Limb (tissue), 2 donors: ENCODE measurements around the gene ANKLE2.
"Not testable (repeated sequence)": the region's sequence is repeated elsewhere in the genome, so short reads cannot be mapped to it uniquely, and the experiment has no call there.

ENCODE experiments used
- DNase-seq, 2 donors: peaks; one replicate each; pipeline ENCODE4 v3.0.0-alpha.2; 2016; ENCODE audit errors: extremely low spot score in 2 of 2

The ANKLE2 gene

DNA sequence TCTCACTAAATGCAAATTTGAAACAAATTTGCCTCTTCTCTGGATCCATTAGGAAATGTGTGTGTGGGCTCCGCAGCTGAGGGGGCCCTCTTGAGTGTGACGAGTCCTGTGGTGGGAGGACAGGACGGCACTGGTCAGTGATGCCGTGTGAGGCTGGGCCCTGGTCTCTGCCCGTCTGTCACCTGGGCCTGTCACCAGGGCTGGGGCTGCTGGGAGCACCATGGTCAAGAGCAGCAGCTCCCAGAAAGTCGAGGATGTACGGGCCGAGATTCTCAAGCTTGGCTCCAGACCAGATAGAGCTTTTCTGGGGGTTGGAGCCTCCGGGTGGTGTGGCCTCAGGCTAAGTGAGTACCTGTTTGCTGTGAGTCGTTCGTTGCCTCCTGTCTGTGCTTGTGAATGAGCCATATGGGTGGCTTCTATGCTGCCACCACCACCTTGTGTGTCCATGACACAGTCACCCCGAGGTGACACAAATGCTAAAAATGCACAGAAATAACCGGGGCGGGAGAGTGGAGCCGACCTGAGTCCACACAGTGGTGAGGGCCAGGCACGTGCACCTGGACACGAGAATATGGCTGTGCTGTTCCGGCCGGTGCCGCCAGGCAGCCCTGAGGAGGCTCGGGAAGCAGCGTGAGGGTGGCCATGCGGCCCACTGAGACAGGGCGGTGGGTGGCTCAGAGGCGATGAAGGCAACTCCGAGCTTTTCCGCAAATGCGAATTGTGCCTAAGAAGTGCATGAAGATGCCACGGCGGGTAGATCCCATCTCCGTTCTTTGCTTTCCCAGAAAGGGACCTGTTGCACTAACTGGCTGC lies 42.3 kb downstream of the ANKLE2 start:
- no peak for DNase-seq

DNA sequence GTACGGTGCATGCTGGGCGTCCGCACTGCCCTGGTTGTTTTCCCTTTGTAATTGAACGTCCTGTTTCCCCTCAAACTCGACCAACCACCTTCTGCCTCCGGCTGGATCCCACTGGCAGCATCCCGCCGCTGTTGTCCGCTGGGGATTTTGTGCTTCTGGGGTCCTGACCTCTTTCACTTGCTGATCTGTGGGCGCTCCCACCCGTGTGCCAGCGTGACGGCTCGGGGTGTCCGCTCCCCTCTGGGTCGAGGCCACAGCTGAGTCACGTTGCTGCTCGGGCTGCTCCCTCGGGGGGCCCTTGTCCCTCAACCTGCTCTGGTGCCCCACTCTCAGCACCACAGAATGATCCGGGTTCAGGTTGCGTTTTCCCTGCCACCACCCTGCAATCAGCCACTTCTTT lies 43.0 kb downstream of the ANKLE2 start:
- DNase-seq: no peak

- DNase-seq: no peak
These were observed 43.9 kb downstream of the ANKLE2 start for GRCh38 chr12:132717531-132718387.

DNA sequence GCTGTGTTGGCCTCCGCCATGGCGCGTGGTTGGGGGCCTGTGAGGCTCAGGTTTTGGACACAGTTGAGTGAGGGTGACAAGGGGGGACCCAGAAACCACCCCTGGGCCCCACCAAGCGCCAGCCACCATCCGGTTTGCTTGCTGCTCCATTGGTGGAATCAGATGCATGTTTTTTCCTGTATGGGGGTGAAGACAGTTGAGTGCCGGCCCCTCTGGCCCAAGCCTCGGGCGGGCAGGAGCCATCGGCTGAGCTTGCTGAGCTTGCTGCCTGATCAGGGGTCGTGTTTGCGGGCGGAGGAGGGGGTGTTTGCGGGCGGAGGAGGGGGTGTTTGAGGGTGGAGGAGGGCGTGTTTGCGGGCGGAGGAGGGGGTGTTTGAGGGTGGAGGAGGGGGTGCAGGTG lies 44.6 kb downstream of the ANKLE2 start:
- no peak for DNase-seq

GRCh38 chr12:132716356-132716755 lies 45.3 kb downstream of the ANKLE2 start:
- no peak for DNase-seq

DNA sequence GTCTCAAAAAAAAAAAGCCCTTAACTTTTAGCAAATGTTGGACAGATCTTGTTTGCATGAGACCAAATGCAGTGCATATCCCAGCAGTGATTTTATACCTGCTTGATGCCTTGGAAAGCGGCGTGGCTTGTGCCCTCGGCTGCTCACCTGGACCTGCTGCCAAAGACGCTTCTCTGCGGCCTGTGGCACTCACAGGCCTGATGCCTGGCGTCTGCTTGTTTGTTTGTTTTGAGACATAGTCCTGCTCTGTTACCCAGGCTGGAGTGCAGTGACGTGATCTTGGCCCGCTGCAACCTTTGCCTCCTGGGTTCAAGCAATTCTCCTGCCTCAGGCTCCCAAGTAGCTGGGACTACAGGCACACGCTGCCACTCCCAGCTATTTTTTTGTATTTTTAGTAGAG lies 45.8 kb downstream of the ANKLE2 start:
- DNase-seq: no peak

- no peak for DNase-seq
These were observed 48.5 kb downstream of the ANKLE2 start for GRCh38 chr12:132713123-132713522.

DNA sequence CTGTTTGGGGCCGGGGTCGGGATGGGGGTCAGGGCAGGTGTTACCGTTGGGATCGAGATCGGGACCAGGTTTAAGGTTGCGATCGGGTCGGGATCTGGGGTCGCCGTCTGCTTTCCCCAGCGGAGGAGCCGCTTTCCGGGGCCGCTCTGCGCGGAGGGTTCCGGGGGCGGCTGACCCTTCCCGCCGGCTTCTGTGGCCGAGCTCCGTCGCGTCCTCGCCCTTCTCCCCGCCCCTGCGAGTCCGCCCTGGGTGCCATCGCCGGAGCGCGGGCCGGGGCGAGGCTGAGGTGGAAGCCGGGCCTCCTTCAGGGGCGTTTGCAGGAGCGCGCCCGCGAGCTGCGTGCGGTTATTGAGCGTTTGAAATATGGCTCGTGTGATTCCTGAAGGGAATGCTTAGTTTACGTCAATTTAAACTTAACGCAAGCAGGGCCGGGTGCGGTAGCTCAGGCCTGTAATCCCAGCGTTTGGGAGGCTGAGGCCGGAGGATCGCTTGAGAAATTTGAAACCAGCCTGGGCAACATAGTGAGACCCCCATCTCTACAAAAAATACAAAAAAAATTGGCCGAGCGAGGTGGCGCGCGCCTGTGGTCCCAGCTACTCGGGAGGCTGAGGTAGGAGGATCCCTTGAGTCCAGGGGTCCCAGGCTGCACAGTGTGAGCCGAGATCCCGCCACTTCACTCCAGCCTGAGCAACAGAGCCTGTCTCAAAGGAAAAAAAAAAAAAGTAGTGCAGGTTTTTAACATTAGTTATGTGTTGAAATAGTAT lies 50.4 kb downstream of the ANKLE2 start:
- peak in 1 of 2 donors; percentile 53 for DNase-seq

GRCh38 chr12:132710405-132711079 lies 51.1 kb downstream of the ANKLE2 start, which contains the start of gene PGAM5:
Gene PGAM5 (plus strand): TSS chr12:132710842. CDS start chr12:132710877, 35 bp downstream.
- DNase-seq: peak; percentile 85 to 89

DNA sequence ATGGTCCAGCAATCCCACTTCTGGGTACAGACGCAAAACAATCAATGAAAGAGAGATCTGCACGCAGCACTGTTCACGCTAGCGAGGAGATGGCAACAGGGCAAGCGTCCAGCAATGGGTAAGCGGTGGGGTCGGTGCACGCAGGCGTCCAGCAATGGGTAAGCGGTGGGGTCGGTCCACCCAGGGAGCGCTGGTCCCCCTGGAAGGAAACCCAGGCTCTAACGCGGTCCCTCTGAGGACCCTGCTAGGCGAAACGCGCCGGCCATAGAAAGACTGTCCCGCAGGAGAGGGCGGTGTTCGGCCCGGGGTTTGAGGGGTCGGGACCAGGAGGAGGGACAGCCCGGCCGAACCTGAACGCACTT lies 51.6 kb downstream of the ANKLE2 start:
- no peak for DNase-seq

GRCh38 chr12:132708150-132708549 lies 53.5 kb downstream of the ANKLE2 start:
- DNase-seq: no peak

DNA sequence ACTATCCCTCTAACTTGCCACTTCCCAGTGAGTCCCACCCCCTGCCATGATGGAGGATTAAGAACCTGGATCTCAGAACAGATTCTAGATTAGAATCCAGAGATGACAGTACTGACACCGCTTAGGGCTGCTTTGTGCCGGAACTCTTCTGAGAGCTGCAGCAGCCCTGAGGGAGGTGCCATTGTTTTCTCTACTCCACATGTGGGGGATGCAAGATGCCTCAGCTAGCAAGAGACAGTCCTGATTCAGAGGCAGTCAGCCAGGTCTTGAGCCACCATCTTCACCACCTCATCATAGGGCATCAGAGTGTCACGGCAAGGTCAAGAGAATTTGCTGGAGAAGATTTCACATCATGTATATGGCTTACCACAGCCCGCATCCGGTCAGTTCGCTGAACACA lies 54.4 kb downstream of the ANKLE2 start:
- DNase-seq: no peak

- no peak for DNase-seq
These were observed 58.0 kb downstream of the ANKLE2 start for GRCh38 chr12:132703641-132704040.

GRCh38 chr12:132702640-132703039 lies 59.0 kb downstream of the ANKLE2 start:
- no peak for DNase-seq

GRCh38 chr12:132700212-132700822 lies 61.3 kb downstream of the ANKLE2 start:
- DNase-seq: no peak

DNA sequence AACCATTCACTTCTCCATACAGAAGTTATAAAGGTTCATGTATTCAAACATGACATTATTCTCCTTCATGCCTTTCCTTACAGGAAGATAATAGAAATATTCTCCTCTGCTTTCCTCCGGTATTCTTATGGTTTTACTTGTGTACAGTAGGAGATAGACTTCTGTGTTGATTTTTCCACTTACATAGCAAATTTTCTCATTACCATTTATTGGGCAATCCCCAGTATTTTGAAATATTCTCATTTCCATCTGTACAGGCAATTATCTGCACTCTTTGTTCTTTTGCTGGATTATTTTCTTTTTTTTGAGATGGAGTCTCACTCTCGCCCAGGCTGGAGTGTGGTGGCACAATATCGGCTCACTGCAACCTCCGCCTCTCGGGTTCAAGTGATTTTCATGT lies 63.3 kb downstream of the ANKLE2 start:
- DNase-seq: no peak

DNA sequence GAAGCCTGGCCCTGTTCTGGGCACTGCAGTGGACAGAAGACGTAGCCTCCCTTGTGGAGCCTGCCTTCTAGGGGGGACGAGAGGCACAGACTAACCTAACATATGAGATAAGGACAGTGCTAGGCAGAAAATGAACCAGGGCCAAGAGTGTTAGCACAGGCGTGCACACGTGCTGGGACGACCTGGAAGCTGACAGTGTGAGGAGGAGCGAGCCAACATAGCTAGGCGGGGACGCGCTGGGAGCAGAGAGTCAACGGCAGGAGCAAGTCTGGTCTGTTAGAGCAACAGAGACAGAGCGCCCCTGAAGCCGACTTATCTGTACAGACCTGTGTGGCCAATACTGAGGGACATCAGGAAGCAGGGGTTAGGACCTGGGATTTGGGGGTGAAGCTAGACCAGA lies 66.2 kb downstream of the ANKLE2 start:
- no peak for DNase-seq

GRCh38 chr12:132694888-132695287 lies 66.7 kb downstream of the ANKLE2 start:
- DNase-seq: not testable (repeated sequence)

DNA sequence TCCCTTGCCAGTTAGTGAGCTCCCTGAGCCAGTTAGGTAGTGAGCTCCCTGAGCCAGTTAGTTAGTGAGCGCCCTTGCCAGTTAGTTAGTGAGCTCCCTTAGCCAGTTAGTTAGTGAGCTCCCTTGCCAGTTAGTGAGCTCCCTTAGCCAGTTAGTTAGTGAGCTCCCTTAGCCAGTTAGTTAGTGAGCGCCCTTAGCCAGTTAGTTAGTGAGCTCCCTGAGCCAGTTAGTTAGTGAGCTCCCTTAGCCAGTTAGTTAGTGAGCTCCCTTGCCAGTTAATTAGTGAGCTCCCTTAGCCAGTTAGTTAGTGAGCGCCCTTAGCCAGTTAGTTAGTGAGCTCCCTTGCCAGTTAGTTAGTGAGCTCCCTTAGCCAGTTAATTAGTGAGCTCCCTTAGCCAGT lies 69.6 kb downstream of the ANKLE2 start:
- DNase-seq: not testable (repeated sequence)

DNA sequence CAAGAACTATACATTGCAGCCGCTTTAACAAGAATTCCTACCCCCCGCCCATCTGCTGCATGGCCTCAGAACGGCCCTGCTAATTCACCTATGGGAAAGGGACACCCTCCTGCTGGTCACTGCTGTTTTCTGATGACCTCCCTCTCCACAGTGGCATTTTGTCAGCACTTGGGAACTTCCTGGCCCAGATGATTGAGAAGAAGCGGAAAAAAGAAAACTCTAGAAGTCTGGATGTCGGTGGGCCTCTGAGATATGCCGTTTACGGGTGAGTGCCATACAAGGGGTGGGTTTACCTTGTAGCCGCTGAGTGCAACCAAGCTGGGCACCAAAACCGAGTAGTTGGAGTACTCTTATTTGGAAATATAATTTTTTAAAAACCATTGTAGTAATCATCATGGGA lies 71.5 kb downstream of the ANKLE2 start:
- DNase-seq: no peak

DNA sequence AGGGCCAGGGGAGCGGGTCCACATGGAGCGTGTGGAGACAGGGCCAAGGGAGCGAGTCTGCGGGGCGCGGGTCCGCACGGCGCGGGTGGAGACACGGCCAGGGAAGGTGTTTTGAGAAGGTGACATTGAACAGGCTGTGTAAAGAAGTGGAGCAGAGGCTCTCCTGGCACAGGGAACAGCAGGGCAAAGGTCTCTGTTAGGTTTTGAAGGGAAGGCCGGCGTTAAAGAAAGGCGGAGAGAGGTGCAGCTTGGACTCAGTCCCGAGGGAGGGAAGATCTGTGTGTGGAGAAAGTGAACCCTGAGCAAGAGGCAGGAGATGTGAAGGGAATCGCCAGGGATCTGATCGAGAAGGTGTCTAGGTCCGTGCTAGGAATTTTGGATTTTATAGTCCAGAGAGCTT lies 72.4 kb downstream of the ANKLE2 start:
- no peak for DNase-seq
